NCI-H460 (cell line): ENCODE measurements around the gene ZBTB24. TPM values are rescaled to one million over a fixed set of nuclear protein-coding genes. Genes with fewer than 3 reads are reported as not detected.

ENCODE experiments used
- DNase-seq: peaks from one replicate; pipeline ENCODE4 v3.0.0-alpha.2; 2016; ENCODE audit warnings: low read depth; ENCODE audit errors: extremely low read depth
- total RNA-seq: library from RNA; depleted of rRNA; stranded (reverse); fragments of >200 nt; shearing (Covaris generic); gene quantifications from 2 replicates; pipeline ENCODE4 v1.2.3, GENCODE V29; 2014

The ZBTB24 gene
- total RNA-seq, 1 experiment from 2014 or later = 9.6 TPM

GRCh38 chr6:109453594-109454495 lies 29.2 kb downstream of the ZBTB24 start:
- DNase-seq = no peak

- DNase-seq = no peak
Observed at GRCh38 chr6:109453156-109453555, 29.9 kb downstream of the ZBTB24 start.

- DNase-seq = no peak
Observed at GRCh38 chr6:109452181-109452580, 30.8 kb downstream of the ZBTB24 start.

- DNase-seq = no peak
Observed at GRCh38 chr6:109451376-109451775, 31.6 kb downstream of the ZBTB24 start.

GRCh38 chr6:109450801-109451200 lies 32.2 kb downstream of the ZBTB24 start:
- no peak for DNase-seq

- DNase-seq = no peak
Observed at GRCh38 chr6:109449795-109450673, 33.0 kb downstream of the ZBTB24 start.

- no peak for DNase-seq
Observed at GRCh38 chr6:109449064-109449794, 33.8 kb downstream of the ZBTB24 start.

- no peak for DNase-seq
Observed at GRCh38 chr6:109448615-109449014, 34.4 kb downstream of the ZBTB24 start.

GRCh38 chr6:109447878-109448555 lies 35.0 kb downstream of the ZBTB24 start:
- DNase-seq = no peak

- no peak for DNase-seq
Observed at GRCh38 chr6:109447087-109447486, 35.9 kb downstream of the ZBTB24 start.

- DNase-seq = no peak
Observed at GRCh38 chr6:109446541-109446940, 36.5 kb downstream of the ZBTB24 start.

GRCh38 chr6:109446072-109446471 lies 36.9 kb downstream of the ZBTB24 start:
- no peak for DNase-seq

- DNase-seq = no peak
Observed at GRCh38 chr6:109445382-109445781, 37.6 kb downstream of the ZBTB24 start.

GRCh38 chr6:109443425-109443950 lies 39.5 kb downstream of the ZBTB24 start:
- DNase-seq = no peak

GRCh38 chr6:109442393-109442924 lies 40.6 kb downstream of the ZBTB24 start:
- DNase-seq = no peak

- DNase-seq = no peak
Observed at GRCh38 chr6:109441069-109441816, 41.8 kb downstream of the ZBTB24 start.

- peak; percentile 65 for DNase-seq
Observed at GRCh38 chr6:109440331-109441068, 42.5 kb downstream of the ZBTB24 start, which contains the start of the genes PPIL6 and SMPD2. PPIL6 (minus strand) TSS chr6:109440628; CDS start chr6:109440590, 38 bp downstream. SMPD2 (plus strand) TSS chr6:109440724; CDS start chr6:109441122, 398 bp downstream.

GRCh38 chr6:109436041-109436440 lies 47.0 kb downstream of the ZBTB24 start:
- no peak for DNase-seq
